Measurements from ENCODE around the gene SLAMF6.

SLAMF6 gene

GRCh38 chr1:160439718-160440117, 83.3 kb downstream of the SLAMF6 start:
- Histone ChIP-seq H3K27me3 (ENCODE audit: insufficient read depth, low read length) (no peaks in the 10 kb centered on the region), H3K9ac (ENCODE audit: low read depth, low read length) (no peak overlapping the region), H3K9me3 (ENCODE audit: insufficient read depth, low read depth, low read length) (no peaks in the 10 kb centered on the region), H3K4me3 (ENCODE audit: low read length) (no peak overlapping the region), H3K27ac (ENCODE audit: low read depth, low read length) (no peak overlapping the region), H3K36me3 (ENCODE audit: insufficient read depth, low read length) (no peaks in the 10 kb centered on the region), H3K4me1 (ENCODE audit: insufficient read depth, low read length) (peaks cover 4% of the 10 kb centered on the region; the same call in 1 of the 2 replicates)
- WGBS: no CpG with 5 or more reads among the region's 2 CpGs

- 70% methylated on average over 2 of the region's 2 CpGs for WGBS
- H3K4me3 ChIP-seq (ENCODE audit: low read length): no peak overlapping the region
- H3K27me3 ChIP-seq (ENCODE audit: insufficient read depth, low read length): no peaks in the 10 kb centered on the region
- H3K27ac ChIP-seq (ENCODE audit: low read depth, low read length): no peak overlapping the region
- H3K36me3 ChIP-seq (ENCODE audit: insufficient read depth, low read length): no peaks in the 10 kb centered on the region
- peaks cover 4% of the 10 kb centered on the region; the same call in 1 of the 2 replicates for H3K4me1 ChIP-seq (ENCODE audit: insufficient read depth, low read length)
- H3K9me3 ChIP-seq (ENCODE audit: insufficient read depth, low read depth, low read length): no peaks in the 10 kb centered on the region
- no peak overlapping the region for H3K9ac ChIP-seq (ENCODE audit: low read depth, low read length)
Measured at GRCh38 chr1:160438935-160439334, 84.1 kb downstream of the SLAMF6 start.

DNA sequence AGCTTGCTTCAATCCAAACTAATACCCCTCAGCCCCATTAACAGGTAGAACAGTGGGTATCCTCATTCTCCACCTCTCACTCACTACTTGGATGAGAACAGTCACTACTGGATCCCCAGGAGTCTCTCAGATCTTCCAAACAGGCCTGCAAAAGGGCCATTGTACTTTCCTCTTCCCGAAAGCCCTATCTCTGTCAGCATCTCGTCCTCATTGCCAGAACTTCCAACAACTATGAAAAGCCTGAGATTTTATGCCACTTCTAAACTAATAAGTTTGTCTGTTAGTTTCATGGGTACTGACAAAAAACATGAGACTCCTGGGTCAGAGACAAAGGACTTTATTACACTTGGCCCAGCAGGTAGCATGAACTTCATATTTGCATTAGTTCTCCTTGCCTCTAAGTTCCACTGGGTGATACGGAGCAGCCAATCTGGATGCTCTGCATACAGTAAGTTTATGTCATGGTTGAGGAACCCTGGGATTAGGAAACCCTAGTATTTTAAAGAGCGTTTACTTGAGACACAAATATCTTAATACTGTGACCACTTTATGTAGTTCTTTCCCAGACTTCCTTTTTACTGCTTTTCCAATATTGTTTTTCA, 84.6 kb downstream of the SLAMF6 start:
- Histone ChIP-seq H3K27me3 (ENCODE audit: insufficient read depth, low read length) (no peaks in the 10 kb centered on the region), H3K4me3 (ENCODE audit: low read length) (no peak overlapping the region), H3K9me3 (ENCODE audit: insufficient read depth, low read depth, low read length) (no peaks in the 10 kb centered on the region), H3K4me1 (ENCODE audit: insufficient read depth, low read length) (peaks cover 4% of the 10 kb centered on the region; the same call in 1 of the 2 replicates), H3K36me3 (ENCODE audit: insufficient read depth, low read length) (no peaks in the 10 kb centered on the region), H3K9ac (ENCODE audit: low read depth, low read length) (no peak overlapping the region), H3K27ac (ENCODE audit: low read depth, low read length) (no peak overlapping the region)
- WGBS: 90% methylated on average over 4 of the region's 4 CpGs

- H3K9me3 ChIP-seq (ENCODE audit: insufficient read depth, low read depth, low read length): no peaks in the 10 kb centered on the region
- no peaks in the 10 kb centered on the region for H3K36me3 ChIP-seq (ENCODE audit: insufficient read depth, low read length)
- 94% methylated on average over 4 of the region's 4 CpGs for WGBS
- no peak overlapping the region for H3K9ac ChIP-seq (ENCODE audit: low read depth, low read length)
- H3K4me1 ChIP-seq (ENCODE audit: insufficient read depth, low read length): peaks cover 4% of the 10 kb centered on the region; the same call in 1 of the 2 replicates
- H3K27me3 ChIP-seq (ENCODE audit: insufficient read depth, low read length): no peaks in the 10 kb centered on the region
- H3K27ac ChIP-seq (ENCODE audit: low read depth, low read length): no peak overlapping the region
- H3K4me3 ChIP-seq (ENCODE audit: low read length): no peak overlapping the region
Measured at GRCh38 chr1:160437432-160438316, 85.4 kb downstream of the SLAMF6 start.

- Histone ChIP-seq H3K4me3 (ENCODE audit: low read length) (no peak overlapping the region), H3K9ac (ENCODE audit: low read depth, low read length) (no peak overlapping the region), H3K27ac (ENCODE audit: low read depth, low read length) (no peak overlapping the region), H3K36me3 (ENCODE audit: insufficient read depth, low read length) (no peaks in the 10 kb centered on the region), H3K27me3 (ENCODE audit: insufficient read depth, low read length) (no peaks in the 10 kb centered on the region), H3K4me1 (ENCODE audit: insufficient read depth, low read length) (peaks cover 4% of the 10 kb centered on the region; the same call in 1 of the 2 replicates), H3K9me3 (ENCODE audit: insufficient read depth, low read depth, low read length) (no peaks in the 10 kb centered on the region)
- 93% methylated on average over 2 of the region's 2 CpGs for WGBS
Measured at GRCh38 chr1:160436966-160437365, 86.1 kb downstream of the SLAMF6 start.

Measured in HUES64 (cell line).